Panc1 (cell line): ENCODE data around the gene C16orf90. TPM values are rescaled to one million over a fixed set of nuclear protein-coding genes. Genes with fewer than 3 reads are reported as not detected.

Experiments
- ATAC-seq: fragments of 200-7000 bp; cut with Tn5 transposase; 2 replicates; pipeline ENCODE4 v1.9.1; 2020; ENCODE audit warnings: mild to moderate bottlenecking, moderate library complexity
- Bru-seq: library from RNA; stranded (reverse); fragments of 400-500 nt; gene quantifications from one replicate; lab custom pipeline; 2021; lab: Mats Ljungman, UMichigan
- BruChase-seq, 2 experiments: library from RNA; stranded (reverse); fragments of 400-500 nt; gene quantifications; one replicate each; lab custom pipeline; 2021; lab: Mats Ljungman, UMichigan
- BruUV-seq: library from RNA; stranded (reverse); fragments of 400-500 nt; replicated peaks from 2 replicates; lab custom pipeline; 2021; lab: Mats Ljungman, UMichigan
- CTCF ChIA-PET: fragments of 300-600 bp; sonication (Branson Sonifier 250); formaldehyde crosslinking; loops from one replicate; lab custom pipeline; 2022; ENCODE audit warnings: antibody characterized with exemption; lab: Charles Lee
- POLR2A ChIA-PET: fragments of 300-600 bp; sonication (Branson Sonifier 250); formaldehyde crosslinking; loops from one replicate; lab custom pipeline; 2022; ENCODE audit warnings: antibody characterized with exemption; lab: Charles Lee
- DNase-seq: peaks from one replicate; pipeline ENCODE4 v3.0.0-alpha.2; 2010; ENCODE audit warnings: low read depth, low spot score
- H3K27ac ChIP-seq: 2 replicates; pipeline ENCODE4 v1.5.1; 2011; ENCODE audit warnings: mild to moderate bottlenecking, low read length, inconsistent platforms
- H3K27me3 ChIP-seq: fragments of 200-500 bp; sonication (Bioruptor generic); 2 replicates; pipeline ENCODE4 v1.6.0; 2014; ENCODE audit warnings: low read length, inconsistent platforms; ENCODE audit not compliant: control insufficient read depth, insufficient read depth
- H3K36me3 ChIP-seq: fragments of 200-500 bp; sonication (Bioruptor generic); 2 replicates; pipeline ENCODE4 v1.5.1; 2014; ENCODE audit warnings: inconsistent platforms, mild to moderate bottlenecking, low read length, moderate library complexity; ENCODE audit not compliant: control insufficient read depth, insufficient read depth
- H3K4me1 ChIP-seq: 2 replicates; pipeline ENCODE4 v1.5.1; 2011; ENCODE audit warnings: inconsistent platforms, mild to moderate bottlenecking, low read length, moderate library complexity; ENCODE audit not compliant: control insufficient read depth, insufficient read depth
- H3K4me3 ChIP-seq, 2 experiments: 2 replicates each; pipeline ENCODE4 v1.5.1; 2011 to 2012; ENCODE audit warnings: low read depth in 2 of 2, low read length in 2 of 2, mild to moderate bottlenecking in 2 of 2, inconsistent platforms in 1 of 2, moderate library complexity in 1 of 2
- H3K9me3 ChIP-seq: fragments of 200-500 bp; sonication (Bioruptor generic); 2 replicates; pipeline ENCODE4 v1.5.1; 2014; ENCODE audit warnings: low read depth, mild to moderate bottlenecking, inconsistent platforms, low read length, moderate library complexity; ENCODE audit not compliant: control insufficient read depth, insufficient read depth
- POLR2AphosphoS5 ChIP-seq: IDR thresholded peaks from 2 replicates; pipeline ENCODE4 v1.6.1; 2012; ENCODE audit warnings: mild to moderate bottlenecking, low read depth, low read length, moderate library complexity
- SIN3A ChIP-seq: IDR thresholded peaks from 2 replicates; pipeline ENCODE4 v1.6.1; 2012; ENCODE audit warnings: low read depth, mild to moderate bottlenecking, low read length, moderate library complexity, borderline replicate concordance; ENCODE audit not compliant: insufficient read depth
- TCF7L2 ChIP-seq: IDR thresholded peaks from 2 replicates; pipeline ENCODE4 v1.6.1; 2011; ENCODE audit warnings: mild to moderate bottlenecking, low read depth, low read length, inconsistent platforms
- in situ Hi-C: cut with HindIII; loops from 2 replicates; pipeline ENCODE4 v1.10.0; 2016; ENCODE audit warnings: low sequenced_read_pairs, low pct_unique_long_range_greater_than_20kb
- intact Hi-C: fragments of 100-400 bp; cut with micrococcal nuclease; formaldehyde crosslinking; loops from one replicate; pipeline ENCODE4 v1.10.0; 2022; ENCODE audit not compliant: unreplicated experiment
- long read RNA-seq: library from polyadenylated mRNA; unstranded; transcript quantifications from one replicate; pipeline ENCODE4 v2.0.0, GENCODE V29; 2021; ENCODE audit not compliant: unreplicated experiment
- polyA plus RNA-seq: library from polyadenylated mRNA; unstranded; fragments of >200 nt; gene quantifications from one replicate; pipeline ENCODE4 v1.2.1, GENCODE V29; 2012; ENCODE audit warnings: missing spikeins; ENCODE audit not compliant: insufficient read length
- total RNA-seq: library from RNA; stranded (reverse); gene quantifications from one replicate; pipeline ENCODE4 v1.2.1, GENCODE V29; 2021; ENCODE audit not compliant: unreplicated experiment
- TF ChIP-seq, protein P1 (sequence below): fragments of 450-650 bp; IDR thresholded peaks from 2 replicates; pipeline ENCODE4 v1.5.1; 2017; ENCODE audit warnings: mild to moderate bottlenecking
- TF ChIP-seq, protein P2 (sequence below), 2 experiments: IDR thresholded peaks; 2 replicates each; pipeline ENCODE4 v1.6.1; 2011 to 2012; ENCODE audit warnings: low read depth in 2 of 2, control low read depth in 1 of 2, low read length in 1 of 2, mild to moderate bottlenecking in 1 of 2, moderate library complexity in 1 of 2; ENCODE audit not compliant: insufficient read depth in 1 of 2

C16orf90 gene, protein sequence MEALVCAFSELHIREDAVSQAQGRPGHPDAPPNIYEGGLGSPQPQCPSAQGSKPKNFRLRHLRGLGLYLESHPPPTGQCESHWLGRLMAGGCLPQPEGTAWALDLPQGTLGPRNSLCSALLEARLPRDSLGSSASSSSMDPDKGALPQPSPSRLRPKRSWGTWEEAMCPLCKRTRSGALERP
- total RNA-seq, result not detected
- polyA plus RNA-seq, result not detected
- not detected for Bru-seq, nascent RNA
- BruChase-seq, experiment 1, labeled RNA remaining after a 2-hour chase, result not detected
- BruChase-seq, experiment 2, labeled RNA remaining after a 6-hour chase, result not detected
- long read RNA-seq, result 0 reads

DNA sequence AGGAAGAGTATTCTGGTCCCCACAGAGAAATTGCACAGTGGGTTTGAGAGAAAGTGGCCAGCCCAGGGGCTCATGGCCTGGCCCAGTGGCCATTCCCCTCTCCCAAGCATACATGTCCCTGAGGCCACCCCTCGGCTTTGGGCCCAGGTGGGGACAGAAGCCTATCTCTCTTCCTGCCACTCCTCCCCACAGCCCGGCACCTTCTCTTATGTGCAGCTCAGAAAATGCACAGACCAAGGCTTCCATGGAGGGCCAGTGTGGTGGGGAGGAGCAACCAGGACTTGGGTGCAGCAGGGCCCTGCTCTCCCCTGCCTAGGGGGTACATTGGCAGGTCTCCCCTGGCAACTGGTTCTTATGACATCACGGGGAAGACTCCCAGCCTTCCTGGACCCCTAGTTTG, at the start of gene C16orf90:
Gene C16orf90, minus strand, starts transcription at position 314 of the 400 bp plus-strand sequence. Its CDS starts 68 bp downstream, at position 246.
- in situ Hi-C loops, result no loop called here
- no peaks in the 10 kb centered on the region for H3K36me3 ChIP-seq
- no peak for ATAC-seq

DNA sequence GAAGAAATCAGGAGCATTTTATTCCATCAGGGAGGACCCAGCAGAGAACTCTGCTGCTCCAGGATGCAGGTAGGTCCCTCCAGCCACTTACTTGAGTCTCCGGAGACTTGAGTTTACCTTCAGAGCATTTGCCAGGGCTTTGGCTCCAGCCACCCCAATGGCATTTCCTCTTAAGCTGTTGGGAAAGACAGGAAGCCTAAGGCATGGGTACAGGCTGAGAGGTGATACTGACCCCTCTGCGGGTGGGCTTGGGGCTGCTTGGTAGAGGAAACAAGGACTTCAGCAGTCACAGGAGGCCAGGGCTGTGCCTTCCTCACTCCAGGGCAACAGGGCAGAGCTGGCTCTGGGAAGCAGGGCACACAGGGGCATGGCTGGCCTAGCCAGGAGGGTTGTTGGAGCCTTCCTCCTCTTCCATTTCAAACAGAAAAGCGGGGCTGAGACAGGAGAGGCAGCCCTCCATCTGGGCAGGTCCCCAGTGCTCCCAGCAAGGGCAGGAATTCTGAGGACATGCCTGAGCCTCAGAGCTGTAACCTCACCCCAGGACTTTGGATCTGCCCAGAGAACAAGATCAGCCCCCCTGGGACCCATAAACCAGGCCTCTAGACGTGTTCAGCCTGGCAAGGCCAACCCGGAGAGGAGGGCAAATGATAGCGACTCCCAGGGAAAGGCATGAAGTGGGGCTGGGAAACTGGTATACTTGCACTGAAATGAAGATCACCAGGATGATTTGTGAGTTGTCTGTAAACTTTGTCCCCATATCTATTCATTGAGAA, 47.5 kb upstream of the C16orf90 start:
- ChIA-PET POLR2A (no interaction called here), CTCF (no interaction called here)
- Histone ChIP-seq H3K36me3 (peaks cover 3% of the 10 kb centered on the region; the same call in 1 of the 2 replicates), H3K4me1 (no peaks in the 10 kb centered on the region), H3K9me3 (no peaks in the 10 kb centered on the region), H3K4me3 (no peak overlapping the region), H3K27me3 (no peaks in the 10 kb centered on the region), H3K27ac (no peak overlapping the region)
- intact Hi-C loops, result no loop called here
- TF ChIP-seq, protein P1, sequence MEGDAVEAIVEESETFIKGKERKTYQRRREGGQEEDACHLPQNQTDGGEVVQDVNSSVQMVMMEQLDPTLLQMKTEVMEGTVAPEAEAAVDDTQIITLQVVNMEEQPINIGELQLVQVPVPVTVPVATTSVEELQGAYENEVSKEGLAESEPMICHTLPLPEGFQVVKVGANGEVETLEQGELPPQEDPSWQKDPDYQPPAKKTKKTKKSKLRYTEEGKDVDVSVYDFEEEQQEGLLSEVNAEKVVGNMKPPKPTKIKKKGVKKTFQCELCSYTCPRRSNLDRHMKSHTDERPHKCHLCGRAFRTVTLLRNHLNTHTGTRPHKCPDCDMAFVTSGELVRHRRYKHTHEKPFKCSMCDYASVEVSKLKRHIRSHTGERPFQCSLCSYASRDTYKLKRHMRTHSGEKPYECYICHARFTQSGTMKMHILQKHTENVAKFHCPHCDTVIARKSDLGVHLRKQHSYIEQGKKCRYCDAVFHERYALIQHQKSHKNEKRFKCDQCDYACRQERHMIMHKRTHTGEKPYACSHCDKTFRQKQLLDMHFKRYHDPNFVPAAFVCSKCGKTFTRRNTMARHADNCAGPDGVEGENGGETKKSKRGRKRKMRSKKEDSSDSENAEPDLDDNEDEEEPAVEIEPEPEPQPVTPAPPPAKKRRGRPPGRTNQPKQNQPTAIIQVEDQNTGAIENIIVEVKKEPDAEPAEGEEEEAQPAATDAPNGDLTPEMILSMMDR, result no peak
- TF ChIP-seq POLR2AphosphoS5, result no peak
- TF ChIP-seq, protein P2, sequence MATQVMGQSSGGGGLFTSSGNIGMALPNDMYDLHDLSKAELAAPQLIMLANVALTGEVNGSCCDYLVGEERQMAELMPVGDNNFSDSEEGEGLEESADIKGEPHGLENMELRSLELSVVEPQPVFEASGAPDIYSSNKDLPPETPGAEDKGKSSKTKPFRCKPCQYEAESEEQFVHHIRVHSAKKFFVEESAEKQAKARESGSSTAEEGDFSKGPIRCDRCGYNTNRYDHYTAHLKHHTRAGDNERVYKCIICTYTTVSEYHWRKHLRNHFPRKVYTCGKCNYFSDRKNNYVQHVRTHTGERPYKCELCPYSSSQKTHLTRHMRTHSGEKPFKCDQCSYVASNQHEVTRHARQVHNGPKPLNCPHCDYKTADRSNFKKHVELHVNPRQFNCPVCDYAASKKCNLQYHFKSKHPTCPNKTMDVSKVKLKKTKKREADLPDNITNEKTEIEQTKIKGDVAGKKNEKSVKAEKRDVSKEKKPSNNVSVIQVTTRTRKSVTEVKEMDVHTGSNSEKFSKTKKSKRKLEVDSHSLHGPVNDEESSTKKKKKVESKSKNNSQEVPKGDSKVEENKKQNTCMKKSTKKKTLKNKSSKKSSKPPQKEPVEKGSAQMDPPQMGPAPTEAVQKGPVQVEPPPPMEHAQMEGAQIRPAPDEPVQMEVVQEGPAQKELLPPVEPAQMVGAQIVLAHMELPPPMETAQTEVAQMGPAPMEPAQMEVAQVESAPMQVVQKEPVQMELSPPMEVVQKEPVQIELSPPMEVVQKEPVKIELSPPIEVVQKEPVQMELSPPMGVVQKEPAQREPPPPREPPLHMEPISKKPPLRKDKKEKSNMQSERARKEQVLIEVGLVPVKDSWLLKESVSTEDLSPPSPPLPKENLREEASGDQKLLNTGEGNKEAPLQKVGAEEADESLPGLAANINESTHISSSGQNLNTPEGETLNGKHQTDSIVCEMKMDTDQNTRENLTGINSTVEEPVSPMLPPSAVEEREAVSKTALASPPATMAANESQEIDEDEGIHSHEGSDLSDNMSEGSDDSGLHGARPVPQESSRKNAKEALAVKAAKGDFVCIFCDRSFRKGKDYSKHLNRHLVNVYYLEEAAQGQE (IDR thresholded peaks at IDR 0.05; ENCODE audit: insufficient read depth in 1 of 2, low read depth in 2 of 2, low read length in 1 of 2), result no peak
- TF ChIP-seq SIN3A, result no peak
- TF ChIP-seq TCF7L2, result no peak
- ATAC-seq (no peak), DNase-seq (no peak)
- in situ Hi-C loops, result no loop called here
- no TSS peak for BruUV-seq

More for the DNA sequence above, at the start of gene C16orf90:
- H3K4me1 ChIP-seq, result no peaks in the 10 kb centered on the region
- ChIA-PET CTCF (no interaction called here), POLR2A (no interaction called here)
- DNase-seq, result no peak
- intact Hi-C loops, result no loop called here
- no TSS peak for BruUV-seq
- TF ChIP-seq, protein P1, result no peak
- TF ChIP-seq TCF7L2 (no peak), SIN3A (no peak), POLR2AphosphoS5 (no peak)
- TF ChIP-seq, protein P2 (IDR thresholded peaks at IDR 0.05; ENCODE audit: insufficient read depth in 1 of 2, low read depth in 2 of 2, low read length in 1 of 2), result no peak
- H3K4me3 ChIP-seq, result no peak within 1 kb of the TSS
- H3K27me3 ChIP-seq, result no peaks in the 10 kb centered on the region
- no peak within 1 kb of the TSS for H3K27ac ChIP-seq
- no peaks in the 10 kb centered on the region for H3K9me3 ChIP-seq
